ENCODE data around the gene TTYH2.

TTYH2 gene

DNA sequence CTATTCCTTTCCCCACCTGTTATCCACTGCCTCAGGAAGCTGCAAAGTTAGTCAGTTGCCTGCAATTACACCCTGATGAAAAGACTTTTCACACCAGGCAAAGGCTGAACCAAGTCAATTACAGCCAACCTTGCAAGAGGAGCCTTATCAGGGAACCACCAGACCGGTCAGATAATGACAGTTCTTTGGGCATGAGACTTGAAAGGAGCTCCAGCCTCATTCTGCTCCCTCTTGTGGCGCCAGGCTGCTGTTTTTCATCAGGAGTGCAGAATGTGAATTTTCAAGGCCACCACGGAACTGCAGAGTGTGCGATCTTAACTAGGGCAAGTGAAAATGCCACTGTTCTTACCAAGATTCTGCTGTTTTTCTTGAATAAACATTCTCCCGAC is 83.2 kb downstream of the TTYH2 start:
- DNase-seq, result peak; percentile 64

GRCh38 chr17:74297941-74298340 is 84.6 kb downstream of the TTYH2 start:
- no peak for DNase-seq

DNA sequence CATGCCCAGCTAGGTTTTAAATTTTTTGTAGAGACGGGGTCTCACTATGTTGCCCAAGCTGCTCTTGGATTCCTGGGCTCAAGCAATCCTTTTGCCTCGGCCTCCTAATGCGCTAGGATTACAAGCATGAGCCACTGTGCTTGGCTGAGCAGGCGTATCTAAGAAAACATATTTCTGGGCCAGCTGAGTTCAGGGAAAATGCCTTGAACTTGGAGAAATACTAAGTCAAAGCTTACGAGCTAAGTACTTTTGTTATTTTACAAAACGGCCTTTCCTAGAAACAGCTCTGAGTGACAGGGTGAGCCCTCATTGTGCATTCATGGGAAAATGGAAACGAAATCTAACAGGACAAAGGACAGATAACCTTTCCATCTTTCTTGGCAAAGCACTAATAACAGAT is 85.4 kb downstream of the TTYH2 start:
- DNase-seq, result no peak

DNA sequence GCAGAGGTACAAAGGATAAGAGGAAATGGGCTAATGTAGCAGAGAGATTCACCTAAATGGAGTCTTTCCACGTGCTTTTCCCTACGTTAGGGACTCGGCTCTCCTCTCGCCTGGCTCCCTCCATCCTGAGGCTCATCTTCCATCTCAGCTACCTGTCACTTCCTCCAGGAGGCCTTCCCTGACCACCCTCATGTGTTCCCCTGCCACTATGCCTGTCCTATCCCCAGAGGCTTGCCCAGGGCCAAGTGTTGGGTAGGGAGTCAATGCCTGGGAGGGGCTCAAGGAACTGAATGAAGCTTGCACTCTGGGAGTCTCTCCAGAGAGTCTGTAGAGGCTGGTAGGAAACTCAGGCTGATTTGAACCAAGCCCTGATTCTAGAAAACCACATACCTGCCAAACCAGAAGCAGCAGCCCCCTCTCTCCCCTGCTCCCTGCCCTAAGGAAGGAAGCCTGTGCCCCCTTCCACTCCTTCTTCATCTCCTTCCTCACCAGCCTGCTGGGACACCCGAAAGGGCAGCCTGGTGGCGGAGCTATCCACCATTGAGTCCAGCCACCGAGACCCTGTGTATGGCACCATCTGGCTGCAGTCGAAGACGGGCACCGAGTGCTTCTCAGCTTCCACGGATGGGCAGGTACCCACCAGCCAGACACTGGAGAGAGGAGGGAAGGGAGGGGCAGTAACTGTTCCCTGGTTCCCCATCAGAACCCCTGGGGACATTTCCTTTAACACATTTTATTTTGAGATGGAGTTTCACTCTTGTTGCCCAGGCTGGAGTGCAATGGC is 86.0 kb downstream of the TTYH2 start:
- no peak for DNase-seq

DNA sequence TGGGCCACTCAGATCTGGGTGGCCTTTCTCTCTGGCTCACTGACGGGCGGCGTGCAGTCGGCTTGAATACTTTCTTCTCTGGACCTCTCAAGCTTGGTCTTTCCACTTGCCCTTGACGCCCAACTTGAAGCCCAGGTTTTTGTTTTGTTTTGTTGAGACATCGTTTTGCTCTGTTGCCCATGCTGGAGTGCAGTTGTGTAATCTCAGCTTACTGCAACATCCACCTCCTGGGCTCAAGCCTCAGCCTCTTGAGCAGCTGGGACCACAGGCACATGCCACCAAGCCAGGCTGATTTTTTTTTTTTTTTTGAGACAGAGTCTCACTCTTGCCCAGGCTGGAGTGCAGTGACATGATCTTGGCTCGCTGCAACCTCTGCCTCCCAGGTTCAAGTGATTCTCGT is 89.9 kb downstream of the TTYH2 start:
- no peak for DNase-seq

DNA sequence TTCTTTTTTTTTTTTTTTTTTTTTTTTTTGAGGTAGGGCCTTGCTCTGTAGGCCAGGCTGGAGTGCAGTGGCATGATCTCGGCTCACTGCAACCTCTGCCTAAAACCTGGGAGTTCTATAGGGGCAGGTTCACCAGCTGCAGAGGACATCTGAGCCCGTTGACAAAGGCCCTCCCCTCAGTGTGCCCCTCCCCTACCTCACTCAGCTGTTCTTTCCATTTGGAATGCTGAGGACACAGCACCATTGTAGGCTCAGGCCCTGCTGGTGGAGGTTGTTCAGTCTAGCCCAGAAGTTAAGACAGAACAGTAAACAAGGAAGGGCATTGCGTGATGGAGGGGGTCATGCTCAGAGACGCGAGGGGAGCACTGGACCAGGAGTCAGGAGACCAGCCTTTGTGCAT is 90.8 kb downstream of the TTYH2 start:
- DNase-seq, result no peak

DNA sequence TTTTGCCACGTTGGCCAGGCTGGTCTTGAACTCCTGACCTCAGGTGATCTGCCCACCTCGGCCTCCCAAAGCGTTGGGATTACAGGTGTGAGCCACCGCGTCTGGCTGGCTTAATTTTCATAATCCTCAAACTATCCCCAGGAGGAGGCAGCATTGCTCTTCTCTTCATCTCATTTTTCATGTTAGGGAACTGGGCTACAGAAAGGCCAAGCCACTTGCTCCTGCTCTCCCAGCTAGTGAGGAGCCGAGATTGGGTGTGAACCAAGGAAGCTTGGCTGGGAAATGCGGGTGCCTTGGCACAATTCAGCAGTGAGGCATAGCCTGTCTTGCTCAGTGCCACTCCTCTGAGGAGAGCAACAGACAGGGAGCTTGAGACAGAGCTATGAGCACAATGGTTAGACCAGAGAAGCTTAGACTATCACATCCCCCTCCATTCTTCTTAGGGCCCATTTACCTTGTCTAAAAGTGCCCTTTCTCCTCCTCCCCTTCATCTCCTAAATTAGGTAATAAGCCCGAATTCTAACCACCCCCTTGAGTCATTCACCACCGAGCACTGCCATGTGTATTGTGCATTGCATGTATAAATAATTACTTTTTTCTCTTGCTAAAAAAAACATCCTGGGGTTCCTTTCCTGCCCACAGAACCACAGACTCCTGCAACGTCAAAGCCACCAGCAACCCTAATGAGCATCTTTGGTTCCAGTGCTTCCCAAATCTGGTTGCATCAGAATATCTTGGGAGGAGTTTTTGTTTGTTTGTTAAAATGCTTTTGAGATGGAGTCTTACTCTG is 92.7 kb downstream of the TTYH2 start:
- DNase-seq, result no peak

- DNase-seq, result no peak
Observed at GRCh38 chr17:74307984-74308773, 94.8 kb downstream of the TTYH2 start.

DNA sequence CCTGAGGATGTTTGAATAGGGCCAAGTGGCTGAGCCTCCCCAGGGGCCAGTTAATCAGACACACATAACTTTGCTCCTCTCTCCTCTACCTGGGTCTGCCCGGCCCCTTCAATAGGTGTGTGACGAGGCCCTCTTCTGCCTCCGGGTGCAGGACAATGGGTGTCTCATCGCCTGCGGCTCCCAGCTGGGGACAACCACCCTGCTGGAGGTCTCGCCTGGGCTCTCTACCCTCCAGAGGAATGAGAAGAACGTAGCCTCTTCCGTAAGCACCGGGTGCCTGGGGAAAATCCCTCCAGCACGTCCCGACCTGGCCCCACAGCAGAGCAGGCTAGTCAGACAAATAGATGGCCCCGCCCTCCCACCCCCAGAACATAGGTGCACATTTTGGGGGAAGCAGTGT is 96.5 kb downstream of the TTYH2 start:
- no peak for DNase-seq
